Hippocampal formation (tissue), 2 donors: Measurements from ENCODE around the gene SRPK3.

Source experiments
- DNase-seq, 2 donors: peaks; one replicate each; lab custom pipeline; 2025; lab: John Stamatoyannopoulos, UW

The SRPK3 gene

DNA sequence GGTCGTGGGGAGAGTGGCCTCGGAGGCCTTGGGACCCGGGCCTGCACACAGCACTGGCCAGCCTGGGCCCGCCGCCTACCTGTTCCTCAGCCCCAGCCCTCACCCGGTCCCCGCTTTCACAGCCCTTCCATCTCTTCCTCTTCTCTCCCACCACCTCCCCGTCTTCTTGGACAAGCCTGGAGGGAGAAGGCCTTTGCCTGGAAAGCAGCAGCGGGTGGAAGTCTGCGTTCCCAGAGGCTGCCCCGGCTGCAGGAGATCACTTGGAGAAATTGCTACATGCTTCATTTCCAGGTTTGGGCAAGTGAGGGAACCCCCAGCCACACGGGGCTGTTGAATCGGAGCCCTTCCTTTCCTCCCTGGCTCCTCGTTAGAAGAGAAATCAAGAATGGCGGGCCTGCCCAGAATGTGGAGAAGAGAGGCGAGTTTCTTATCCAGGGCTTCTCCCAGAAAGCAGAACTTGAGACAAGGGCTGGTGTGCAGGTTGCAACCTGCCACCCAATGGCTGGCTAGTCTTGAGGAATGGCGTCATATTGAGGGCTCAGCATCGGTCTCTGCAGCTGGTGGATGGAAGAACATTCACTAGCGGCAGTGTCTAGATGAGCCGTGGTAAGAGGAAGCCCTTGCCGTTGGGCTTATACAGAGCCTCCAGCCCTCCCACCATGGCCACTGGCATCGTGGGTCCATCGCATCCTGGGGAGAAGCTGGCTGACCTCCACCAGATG lies 50.7 kb downstream of the SRPK3 start:
- no peak for DNase-seq

DNA sequence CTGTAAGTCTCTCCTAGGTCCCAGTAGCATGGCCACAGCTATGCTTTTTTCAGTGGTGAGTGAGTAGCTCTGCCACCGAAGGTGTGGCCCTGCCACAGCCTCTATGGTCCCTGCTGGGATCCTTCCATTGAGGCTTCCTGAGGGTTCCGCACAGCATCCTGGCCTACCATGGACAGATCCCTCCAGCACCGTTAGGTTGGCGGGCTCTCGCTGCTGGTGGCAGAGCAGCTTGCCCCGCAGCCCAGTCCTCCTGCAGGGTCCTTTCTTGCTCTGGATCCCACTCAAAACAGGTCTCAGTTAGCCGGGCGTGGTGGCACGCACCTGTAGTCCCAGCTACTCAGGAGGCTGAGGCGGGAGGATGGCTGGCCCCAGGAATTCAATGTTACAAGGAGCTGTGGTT lies 51.9 kb downstream of the SRPK3 start:
- no peak for DNase-seq
